H7 (cell line): Measurements from ENCODE around the gene CPN1. TPM values are rescaled to one million over a fixed set of nuclear protein-coding genes. Genes with fewer than 3 reads are reported as not detected.
A peak's percentile ranks its signal among the peaks of the same experiment; 100 is the strongest.
"Not testable (repeated sequence)": the region's sequence is repeated elsewhere in the genome, so short reads cannot be mapped to it uniquely, and the experiment has no call there.

ENCODE experiments used
- DNase-seq: peaks from one replicate; pipeline ENCODE4 v3.0.0; 2012
- H3K27me3 ChIP-seq: 2 replicates; pipeline ENCODE4 v1.6.0; 2011; ENCODE audit warnings: mild to moderate bottlenecking, low read length; ENCODE audit not compliant: control insufficient read depth, insufficient read depth
- H3K36me3 ChIP-seq: replicated peaks from 2 replicates; pipeline ENCODE4 v1.5.1; 2011; ENCODE audit warnings: low read length; ENCODE audit not compliant: control insufficient read depth, insufficient read depth
- H3K4me3 ChIP-seq: 2 replicates; pipeline ENCODE4 v1.5.1; 2011; ENCODE audit warnings: low read depth, mild to moderate bottlenecking, control low read depth, low read length, moderate library complexity; ENCODE audit not compliant: insufficient read depth
- total RNA-seq: library from RNA; depleted of rRNA; stranded (reverse); fragments of >200 nt; shearing (Covaris generic); gene quantifications from 2 replicates; pipeline ENCODE4 v1.2.3, GENCODE V29; 2014; rRNA removed

The CPN1 gene
- total RNA-seq: not detected in 2 replicates

- no peaks in the 10 kb centered on the region for H3K27me3 ChIP-seq
- H3K36me3 ChIP-seq: no peaks in the 10 kb centered on the region
- DNase-seq: no peak
- no peak within 1 kb of the TSS for H3K4me3 ChIP-seq
These were observed at the start of gene CPN1 for GRCh38 chr10:100081075-100082001. Gene CPN1, minus strand, starts transcription at chr10:100081869. Its CDS starts 244 bp downstream, at chr10:100081625.

- Histone ChIP-seq H3K36me3 (no peaks in the 10 kb centered on the region), H3K4me3 (no peak overlapping the region), H3K27me3 (no peaks in the 10 kb centered on the region)
- DNase-seq: no peak
These were observed 49.2 kb upstream of the CPN1 start for GRCh38 chr10:100130831-100131230.

DNA sequence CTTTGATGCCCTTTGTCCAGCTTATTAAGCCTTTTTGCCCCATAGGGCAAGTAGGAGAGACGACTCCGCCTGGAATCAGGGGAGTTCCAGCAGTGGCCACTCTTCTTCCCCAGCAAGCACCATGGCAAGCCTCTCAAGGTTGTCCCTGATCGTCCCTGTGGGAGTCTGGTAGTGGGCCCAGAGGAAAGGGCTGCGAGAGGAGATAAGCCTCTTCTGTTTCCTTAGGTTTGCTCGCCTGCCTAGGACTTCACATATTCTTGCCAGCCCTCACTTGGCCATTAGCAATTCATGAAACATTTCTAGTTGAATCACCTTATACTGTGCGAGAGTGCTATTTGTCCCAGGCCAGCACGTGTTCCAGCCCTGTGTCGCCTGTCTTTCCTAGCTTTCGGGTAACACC is 47.8 kb upstream of the CPN1 start:
- H3K4me3 ChIP-seq: no peak overlapping the region
- H3K36me3 ChIP-seq: no peaks in the 10 kb centered on the region
- no peak for DNase-seq

DNA sequence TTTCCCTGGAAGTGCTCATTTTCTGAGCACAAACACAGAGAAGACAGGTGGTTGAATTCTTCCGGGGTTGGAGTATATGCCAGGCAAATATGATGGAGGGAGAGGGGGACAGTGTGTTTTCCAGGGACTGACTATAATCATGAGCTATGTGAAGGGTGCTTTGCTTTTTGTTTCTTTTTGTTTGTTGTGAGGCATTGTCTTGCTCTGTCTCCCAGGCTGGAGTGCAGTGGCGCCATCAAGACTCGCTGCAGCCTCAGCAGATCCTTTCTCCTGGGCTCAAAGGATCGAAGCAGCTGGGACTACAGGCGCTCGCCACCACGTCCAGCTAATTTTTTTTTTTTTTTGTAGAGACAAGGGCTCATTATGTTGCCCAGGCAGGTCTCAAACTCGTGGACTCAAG is 47.3 kb upstream of the CPN1 start:
- DNase-seq: no peak

More for the DNA sequence above, 47.8 kb upstream of the CPN1 start:
- no peaks in the 10 kb centered on the region for H3K27me3 ChIP-seq

DNA sequence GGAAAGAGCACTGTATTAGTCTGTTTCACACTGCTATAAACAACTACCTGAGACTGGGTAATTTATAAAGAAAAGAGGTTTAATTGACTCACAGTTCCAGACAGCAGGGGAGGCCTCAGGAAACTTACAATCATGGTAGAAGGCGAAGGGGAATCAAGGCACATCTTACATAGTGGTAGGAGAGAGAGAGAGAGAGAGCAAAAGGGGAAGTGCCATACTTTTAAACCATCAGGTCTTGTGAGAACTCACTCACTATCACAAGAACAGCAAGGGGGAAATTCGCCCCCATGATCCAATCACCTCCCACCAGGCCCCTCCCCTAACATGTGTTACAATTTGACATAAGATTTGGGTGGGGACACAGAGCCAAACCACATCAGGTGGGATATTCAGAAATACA is 43.7 kb upstream of the CPN1 start:
- not testable (repeated sequence) for H3K27me3 ChIP-seq, DNase-seq, H3K36me3 ChIP-seq, H3K4me3 ChIP-seq

More for the DNA sequence above, 47.3 kb upstream of the CPN1 start:
- H3K27me3 ChIP-seq: no peaks in the 10 kb centered on the region
- H3K4me3 ChIP-seq: no peak overlapping the region
- H3K36me3 ChIP-seq: no peaks in the 10 kb centered on the region

DNA sequence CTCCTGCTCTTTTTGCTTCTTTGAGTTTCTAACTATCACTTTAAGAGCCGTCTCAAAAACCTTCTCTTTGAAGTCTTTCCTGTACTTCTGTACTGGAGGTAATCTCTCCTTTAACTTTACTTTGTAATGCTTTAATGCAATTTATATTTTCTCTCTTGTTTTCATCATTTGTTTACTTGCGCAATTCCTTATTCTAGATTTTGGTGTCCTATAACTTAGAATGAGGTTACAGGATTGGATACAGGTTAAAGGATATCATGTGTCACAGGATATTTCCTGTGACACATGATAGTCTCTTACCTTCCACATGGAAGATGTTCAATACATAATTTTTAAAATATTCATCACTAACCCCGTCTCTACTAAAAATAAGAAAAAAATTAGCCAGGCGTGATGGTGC is 42.4 kb upstream of the CPN1 start:
- H3K27me3 ChIP-seq: no peaks in the 10 kb centered on the region
- DNase-seq: no peak
- no peaks in the 10 kb centered on the region for H3K36me3 ChIP-seq
- H3K4me3 ChIP-seq: no peak overlapping the region

DNA sequence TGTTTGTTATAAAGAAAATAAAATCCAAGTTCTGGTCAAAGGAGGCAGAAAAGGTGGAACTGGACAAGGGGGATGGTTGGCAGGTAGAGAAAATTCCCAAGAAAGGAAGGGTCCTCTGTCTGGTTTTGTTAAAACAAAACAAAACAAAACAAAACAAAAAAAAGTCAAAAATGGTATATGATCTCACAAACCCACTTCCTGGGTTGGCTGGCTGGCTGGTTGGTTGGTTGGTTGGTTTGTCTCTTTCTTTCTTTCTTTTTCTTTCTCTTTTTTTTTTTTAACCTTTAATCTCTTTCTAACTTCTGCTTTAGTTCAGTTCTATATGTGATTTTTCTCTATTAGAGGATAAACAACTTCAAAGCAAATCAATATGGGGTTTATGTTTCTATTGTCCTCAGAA is 41.1 kb upstream of the CPN1 start:
- no peak for DNase-seq
- H3K27me3 ChIP-seq: no peaks in the 10 kb centered on the region
- H3K36me3 ChIP-seq: no peaks in the 10 kb centered on the region
- H3K4me3 ChIP-seq: no peak overlapping the region

DNA sequence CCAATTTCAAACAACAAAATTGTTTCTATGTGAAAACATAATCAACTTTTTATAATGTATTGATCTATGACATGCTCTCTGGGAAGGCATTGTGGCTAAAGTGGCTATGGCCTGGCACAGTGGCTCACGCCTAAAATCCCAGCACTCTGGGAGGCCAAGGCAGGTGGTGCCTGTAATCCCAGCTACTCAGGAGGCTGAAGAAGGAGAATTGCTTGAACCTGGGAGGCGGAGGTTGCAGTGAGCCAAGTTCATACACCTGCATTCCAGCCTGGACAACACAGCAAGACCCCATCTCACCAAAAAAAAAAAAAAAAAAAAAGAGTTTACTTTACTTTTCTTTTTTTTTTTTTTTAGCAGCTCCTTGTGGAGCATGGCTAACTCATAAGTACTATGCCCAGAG is 38.9 kb upstream of the CPN1 start:
- Histone ChIP-seq H3K36me3 (no peaks in the 10 kb centered on the region), H3K27me3 (no peaks in the 10 kb centered on the region)
- DNase-seq: no peak

GRCh38 chr10:100119726-100120125 is 38.1 kb upstream of the CPN1 start:
- H3K4me3 ChIP-seq: no peak overlapping the region
- DNase-seq: no peak
- H3K36me3 ChIP-seq: no peaks in the 10 kb centered on the region
- no peaks in the 10 kb centered on the region for H3K27me3 ChIP-seq

More for the DNA sequence above, 38.9 kb upstream of the CPN1 start:
- H3K4me3 ChIP-seq: no peak overlapping the region

- DNase-seq: peak; percentile 53
- H3K27me3 ChIP-seq: no peaks in the 10 kb centered on the region
- no peak overlapping the region for H3K4me3 ChIP-seq
- H3K36me3 ChIP-seq: no peaks in the 10 kb centered on the region
These were observed 33.5 kb upstream of the CPN1 start for GRCh38 chr10:100114976-100115770.

GRCh38 chr10:100114460-100114859 is 32.8 kb upstream of the CPN1 start:
- Histone ChIP-seq H3K27me3 (no peaks in the 10 kb centered on the region), H3K4me3 (no peak overlapping the region), H3K36me3 (no peaks in the 10 kb centered on the region)
- DNase-seq: no peak

GRCh38 chr10:100109670-100110069 is 28.0 kb upstream of the CPN1 start:
- H3K27me3 ChIP-seq: no peaks in the 10 kb centered on the region
- no peak overlapping the region for H3K4me3 ChIP-seq
- H3K36me3 ChIP-seq: no peaks in the 10 kb centered on the region
- no peak for DNase-seq

- Histone ChIP-seq H3K36me3 (no peaks in the 10 kb centered on the region), H3K4me3 (no peak overlapping the region), H3K27me3 (no peaks in the 10 kb centered on the region)
- DNase-seq: no peak
These were observed 25.2 kb upstream of the CPN1 start for GRCh38 chr10:100106865-100107264.

DNA sequence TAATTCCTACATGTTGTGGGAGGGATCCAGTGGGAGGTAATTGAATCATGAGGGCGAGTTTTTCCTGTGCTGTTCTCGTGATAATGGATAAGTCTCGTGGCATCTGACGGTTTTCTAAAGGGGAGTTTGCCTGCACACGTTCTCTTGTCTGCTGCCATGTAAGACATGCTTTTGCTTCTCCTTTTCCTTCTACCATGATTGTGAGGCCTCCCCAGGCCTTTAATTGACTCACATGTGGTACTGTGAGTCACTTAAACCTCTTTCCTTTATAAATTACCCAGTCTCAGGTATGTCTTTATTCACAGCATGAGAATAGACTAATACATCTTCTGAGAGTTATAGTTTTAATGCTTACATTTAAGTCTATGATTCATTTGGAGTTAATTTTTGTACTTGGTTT is 22.6 kb upstream of the CPN1 start:
- Histone ChIP-seq H3K36me3 (no peaks in the 10 kb centered on the region), H3K4me3 (no peak overlapping the region), H3K27me3 (no peaks in the 10 kb centered on the region)
- DNase-seq: no peak

DNA sequence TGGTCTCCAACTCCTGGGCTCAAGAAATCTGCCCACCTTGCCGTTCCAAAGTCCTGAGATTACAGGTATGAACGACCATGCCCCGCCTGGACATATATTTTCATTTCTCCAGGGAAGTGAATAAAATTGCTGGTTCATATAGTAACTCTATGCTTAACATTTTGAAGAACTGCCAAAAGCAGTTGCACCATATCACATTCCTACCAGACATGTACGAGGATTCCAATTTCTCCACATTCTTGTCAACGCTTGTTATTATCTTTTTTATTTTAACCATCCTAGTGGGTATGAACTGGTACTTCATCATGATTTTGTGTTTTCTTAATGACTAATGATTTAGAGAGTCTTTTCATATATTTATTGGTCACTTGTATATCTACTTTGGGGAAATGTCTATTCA is 21.9 kb upstream of the CPN1 start:
- DNase-seq: no peak
- H3K4me3 ChIP-seq: no peak overlapping the region
- H3K27me3 ChIP-seq: no peaks in the 10 kb centered on the region
- no peaks in the 10 kb centered on the region for H3K36me3 ChIP-seq
